H9 (cell line): ENCODE measurements around the gene CLEC3B. TPM values are rescaled to one million over a fixed set of nuclear protein-coding genes. Genes with fewer than 3 reads are reported as not detected.

Source experiments
- DNase-seq: peaks from one replicate; pipeline ENCODE4 v3.0.0-alpha.2; 2017
- H2AFZ ChIP-seq: one replicate; pipeline ENCODE4 v1.6.1; 2013; ENCODE audit warnings: mild to moderate bottlenecking, low read length, control low read depth, moderate library complexity
- H2AK5ac ChIP-seq: 2 replicates; pipeline ENCODE4 v1.6.1; 2013; ENCODE audit warnings: low read length, control low read depth, mixed read lengths; ENCODE audit not compliant: insufficient read length
- H2BK120ac ChIP-seq: one replicate; pipeline ENCODE4 v1.6.1; 2013; ENCODE audit warnings: low read depth, mild to moderate bottlenecking, low read length, control low read depth, inconsistent platforms; ENCODE audit not compliant: poor library complexity, severe bottlenecking
- H2BK12ac ChIP-seq: 2 replicates; pipeline ENCODE4 v1.6.1; 2013; ENCODE audit warnings: low read length, control low read depth, mixed read lengths, low read depth; ENCODE audit not compliant: insufficient read length
- H2BK15ac ChIP-seq: 2 replicates; pipeline ENCODE4 v1.6.1; 2013; ENCODE audit warnings: low read depth, low read length, control low read depth
- H2BK20ac ChIP-seq: one replicate; pipeline ENCODE4 v1.6.1; 2013; ENCODE audit warnings: low read depth, mild to moderate bottlenecking, low read length, control low read depth, inconsistent platforms; ENCODE audit not compliant: poor library complexity, severe bottlenecking
- H2BK5ac ChIP-seq: 2 replicates; pipeline ENCODE4 v1.6.1; 2013; ENCODE audit warnings: low read length, control low read depth, mixed read lengths; ENCODE audit not compliant: insufficient read length
- H3K14ac ChIP-seq: 2 replicates; pipeline ENCODE4 v1.6.1; 2013; ENCODE audit warnings: low read length, control low read depth; ENCODE audit not compliant: insufficient read depth
- H3K18ac ChIP-seq: 2 replicates; pipeline ENCODE4 v1.6.1; 2013; ENCODE audit warnings: low read depth, mild to moderate bottlenecking, mixed read lengths, low read length, control low read depth; ENCODE audit not compliant: insufficient read length
- H3K23ac ChIP-seq: 2 replicates; pipeline ENCODE4 v1.6.1; 2013; ENCODE audit warnings: low read length, control low read depth, mixed read lengths, low read depth; ENCODE audit not compliant: insufficient read length
- H3K23me2 ChIP-seq: 2 replicates; pipeline ENCODE4 v1.6.1; 2013; ENCODE audit warnings: low read depth, mild to moderate bottlenecking, mixed read lengths, low read length, control low read depth; ENCODE audit not compliant: insufficient read length, poor library complexity, severe bottlenecking
- H3K27ac ChIP-seq: 2 replicates; pipeline ENCODE4 v1.5.1; 2013; ENCODE audit warnings: low read length, control low read depth, mixed read lengths, low read depth; ENCODE audit not compliant: insufficient read length
- H3K27me3 ChIP-seq: 2 replicates; pipeline ENCODE4 v1.6.1; 2013; ENCODE audit warnings: low read length, control low read depth, inconsistent platforms; ENCODE audit not compliant: insufficient read depth
- H3K4ac ChIP-seq: 2 replicates; pipeline ENCODE4 v1.6.1; 2013; ENCODE audit warnings: low read depth, mild to moderate bottlenecking, control low read depth, inconsistent platforms, low read length, moderate library complexity
- H3K4me1 ChIP-seq: 2 replicates; pipeline ENCODE4 v1.6.1; 2013; ENCODE audit warnings: low read length, control low read depth, inconsistent platforms; ENCODE audit not compliant: insufficient read depth
- H3K4me2 ChIP-seq: 2 replicates; pipeline ENCODE4 v1.6.1; 2013; ENCODE audit warnings: low read length, control low read depth, mixed read lengths; ENCODE audit not compliant: insufficient read length, insufficient read depth
- H3K56ac ChIP-seq: 2 replicates; pipeline ENCODE4 v1.6.1; 2013; ENCODE audit warnings: low read depth, mild to moderate bottlenecking, mixed read lengths, low read length, control low read depth; ENCODE audit not compliant: insufficient read length
- H3K79me1 ChIP-seq: 2 replicates; pipeline ENCODE4 v1.6.1; 2013; ENCODE audit warnings: low read depth, mild to moderate bottlenecking, moderate library complexity, low read length, control low read depth, inconsistent platforms; ENCODE audit not compliant: insufficient read depth, poor library complexity, severe bottlenecking
- H3K79me2 ChIP-seq: 2 replicates; pipeline ENCODE4 v1.6.1; 2013; ENCODE audit warnings: low read length, control low read depth, inconsistent platforms; ENCODE audit not compliant: insufficient read depth
- H3K9ac ChIP-seq: 2 replicates; pipeline ENCODE4 v1.6.1; 2013; ENCODE audit warnings: low read length, control low read depth, mixed read lengths; ENCODE audit not compliant: insufficient read length; ENCODE audit errors: extremely low read depth
- H3K9me3 ChIP-seq: one replicate; pipeline ENCODE4 v1.6.1; 2013; ENCODE audit warnings: low read depth, low read length, inconsistent platforms; ENCODE audit not compliant: control insufficient read depth
- H3T11ph ChIP-seq: one replicate; pipeline ENCODE4 v1.6.1; 2013; ENCODE audit warnings: mild to moderate bottlenecking, low read length, control low read depth, inconsistent platforms
- H4K20me1 ChIP-seq: one replicate; pipeline ENCODE4 v1.6.1; 2013; ENCODE audit not compliant: control insufficient read depth, insufficient read length, insufficient read depth
- H4K5ac ChIP-seq: 2 replicates; pipeline ENCODE4 v1.6.1; 2013; ENCODE audit warnings: low read depth, mild to moderate bottlenecking, mixed read lengths, low read length, control low read depth; ENCODE audit not compliant: insufficient read length
- H4K8ac ChIP-seq: replicated peaks from 2 replicates; pipeline ENCODE4 v1.6.1; 2013; ENCODE audit warnings: low read length, control low read depth, mixed read lengths, low read depth; ENCODE audit not compliant: insufficient read length
- H4K91ac ChIP-seq: 2 replicates; pipeline ENCODE4 v1.6.1; 2013; ENCODE audit warnings: low read depth, mild to moderate bottlenecking, moderate library complexity, mixed read lengths, low read length, control low read depth; ENCODE audit not compliant: insufficient read length
- H3K27ac Mint-ChIP-seq, 3 experiments: 2 replicates in 2 of 3; 3 replicates in 1 of 3; pipeline ENCODE4 v1.8.0; 2020 to 2021; ENCODE audit warnings: mixed read lengths in 3 of 3, mild to moderate bottlenecking in 1 of 3, moderate library complexity in 1 of 3
- H3K27me3 Mint-ChIP-seq: 2 replicates; pipeline ENCODE4 v1.8.0; 2021; ENCODE audit warnings: low read depth, mild to moderate bottlenecking, moderate library complexity, mixed read lengths
- H3K36me3 Mint-ChIP-seq, 3 experiments: 2 replicates in 2 of 3; 3 replicates in 1 of 3; pipeline ENCODE4 v1.8.0; 2020 to 2021; ENCODE audit warnings: low read depth in 3 of 3, mixed read lengths in 3 of 3; ENCODE audit not compliant: insufficient read depth in 1 of 3
- H3K4me1 Mint-ChIP-seq, 2 experiments: 2 replicates each; pipeline ENCODE4 v1.8.0; 2020; ENCODE audit warnings: mixed read lengths in 2 of 2
- H3K4me3 Mint-ChIP-seq, 2 experiments: 2 replicates in 1 of 2; 3 replicates in 1 of 2; pipeline ENCODE4 v1.8.0; 2020 to 2021; ENCODE audit warnings: mild to moderate bottlenecking in 2 of 2, mixed read lengths in 2 of 2, moderate library complexity in 1 of 2
- H3K9me3 Mint-ChIP-seq, 2 experiments: 2 replicates in 1 of 2; 3 replicates in 1 of 2; pipeline ENCODE4 v1.8.0; 2020; ENCODE audit warnings: mild to moderate bottlenecking in 2 of 2, mixed read lengths in 2 of 2, moderate library complexity in 1 of 2
- WGBS: extraction: QIAGEN DNeasy Blood & Tissue Kit; methylation state at CpG from one replicate; pipeline ENCODE4 v1.1.7; 2013; ENCODE audit warnings: missing lambda C conversion rate, low lambda C conversion rate, mixed read lengths; ENCODE audit not compliant: insufficient read length; ENCODE audit errors: extremely low coverage; 5-methylcytosine and 5-hydroxymethylcytosine counted together
- total RNA-seq: library from RNA; stranded (reverse); gene quantifications from 2 replicates; pipeline ENCODE4 v1.2.1, GENCODE V29; 2021
- TF ChIP-seq, protein P1 (sequence below): fragments of 200-600 bp; sonication (generic); conservative IDR thresholded peaks from 3 replicates; pipeline ENCODE4 v1.8.0; 2021; ENCODE audit warnings: antibody characterized with exemption, mild to moderate bottlenecking

CLEC3B gene
- total RNA-seq, 1 experiment from 2014 or later: not detected

- H3K4me2 ChIP-seq: no peak overlapping the region
- no peak overlapping the region for H4K8ac ChIP-seq
- H3K79me2 ChIP-seq: no peaks in the 10 kb centered on the region
Observed at GRCh38 chr3:45060165-45060892, 34.2 kb downstream of the CLEC3B start.

More at GRCh38 chr3:45060165-45060892, 34.2 kb downstream of the CLEC3B start:
- Histone ChIP-seq H3K27me3 (peaks cover 25% of the 10 kb centered on the region; the same call in 1 of the 2 replicates), H3K23me2 (no peaks in the 10 kb centered on the region), H3T11ph (no peak overlapping the region), H2BK120ac (no peak overlapping the region), H3K4ac (no peak overlapping the region), H2BK5ac (no peak overlapping the region), H4K91ac (no peak overlapping the region), H4K20me1 (no peaks in the 10 kb centered on the region), H2BK12ac (no peak overlapping the region), H3K23ac (no peak overlapping the region), H2AFZ (no peak overlapping the region), H3K4me1 (peaks cover 2% of the 10 kb centered on the region; the same call in 1 of the 2 replicates), H3K18ac (no peak overlapping the region), H2BK20ac (no peak overlapping the region), H3K9ac (no peak overlapping the region), H2AK5ac (no peak overlapping the region), H3K14ac (no peak overlapping the region), H3K79me1 (no peaks in the 10 kb centered on the region), H2BK15ac (no peak overlapping the region), H3K9me3 (no peaks in the 10 kb centered on the region), H3K27ac (no peak overlapping the region), H3K56ac (no peak overlapping the region), H4K5ac (no peak overlapping the region)
- Mint-ChIP-seq H3K4me1 (peaks cover 24 to 27% of the 10 kb centered on the region in 2 experiments), H3K4me3 (no peak overlapping the region), H3K27me3 (peaks cover 90% of the 10 kb centered on the region), H3K27ac (no peak overlapping the region), H3K36me3 (no peaks in the 10 kb centered on the region), H3K9me3 (peaks cover 0 to 3% of the 10 kb centered on the region in 2 experiments; a peak in 1 of 5 replicates)
- no peak for DNase-seq
- TF ChIP-seq, protein P1, sequence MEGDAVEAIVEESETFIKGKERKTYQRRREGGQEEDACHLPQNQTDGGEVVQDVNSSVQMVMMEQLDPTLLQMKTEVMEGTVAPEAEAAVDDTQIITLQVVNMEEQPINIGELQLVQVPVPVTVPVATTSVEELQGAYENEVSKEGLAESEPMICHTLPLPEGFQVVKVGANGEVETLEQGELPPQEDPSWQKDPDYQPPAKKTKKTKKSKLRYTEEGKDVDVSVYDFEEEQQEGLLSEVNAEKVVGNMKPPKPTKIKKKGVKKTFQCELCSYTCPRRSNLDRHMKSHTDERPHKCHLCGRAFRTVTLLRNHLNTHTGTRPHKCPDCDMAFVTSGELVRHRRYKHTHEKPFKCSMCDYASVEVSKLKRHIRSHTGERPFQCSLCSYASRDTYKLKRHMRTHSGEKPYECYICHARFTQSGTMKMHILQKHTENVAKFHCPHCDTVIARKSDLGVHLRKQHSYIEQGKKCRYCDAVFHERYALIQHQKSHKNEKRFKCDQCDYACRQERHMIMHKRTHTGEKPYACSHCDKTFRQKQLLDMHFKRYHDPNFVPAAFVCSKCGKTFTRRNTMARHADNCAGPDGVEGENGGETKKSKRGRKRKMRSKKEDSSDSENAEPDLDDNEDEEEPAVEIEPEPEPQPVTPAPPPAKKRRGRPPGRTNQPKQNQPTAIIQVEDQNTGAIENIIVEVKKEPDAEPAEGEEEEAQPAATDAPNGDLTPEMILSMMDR: no peak
- WGBS: no CpG with 5 or more reads among the region's 4 CpGs
